T-helper 2 cell treated with Interferon-gamma antibody and Interleukin-4, amounts not matched to agents 5 μg/mL and 100 μg/mL, for 36 hours (primary cell): ENCODE results near the gene DNAJB2.
A peak's percentile ranks its signal among the peaks of the same experiment; 100 is the strongest.

ENCODE experiments used
- DNase-seq: peaks from one replicate; pipeline ENCODE4 v3.0.0; 2021; ENCODE audit warnings: low spot score
- H3K27ac Mint-ChIP-seq: one replicate; pipeline ENCODE4 v1.8.0; 2021; ENCODE audit warnings: mild to moderate bottlenecking, mixed read lengths
- H3K27me3 Mint-ChIP-seq: one replicate; pipeline ENCODE4 v1.8.0; 2021; ENCODE audit warnings: low read depth, mixed read lengths
- H3K36me3 Mint-ChIP-seq: one replicate; pipeline ENCODE4 v1.8.0; 2021; ENCODE audit warnings: low read depth, mixed read lengths
- H3K4me1 Mint-ChIP-seq: one replicate; pipeline ENCODE4 v1.8.0; 2021; ENCODE audit warnings: low read depth, mixed read lengths
- H3K4me3 Mint-ChIP-seq: one replicate; pipeline ENCODE4 v1.8.0; 2022; ENCODE audit warnings: mild to moderate bottlenecking, moderate library complexity, mixed read lengths
- H3K9me3 Mint-ChIP-seq: one replicate; pipeline ENCODE4 v1.8.0; 2021; ENCODE audit warnings: mixed read lengths

The DNAJB2 gene

GRCh38 chr2:219294356-219295351 lies 15.5 kb downstream of the DNAJB2 start:
- peaks cover 10% of the 10 kb centered on the region for H3K27me3 Mint-ChIP-seq
- peaks cover 13% of the 10 kb centered on the region for H3K4me1 Mint-ChIP-seq
- peak overlapping the region; percentile 81 for H3K4me3 Mint-ChIP-seq
- no peaks in the 10 kb centered on the region for H3K9me3 Mint-ChIP-seq
- peak overlapping the region; percentile 86 for H3K27ac Mint-ChIP-seq
- H3K36me3 Mint-ChIP-seq: no peaks in the 10 kb centered on the region
- DNase-seq: peak; percentile 86

- peaks cover 19% of the 10 kb centered on the region for H3K27me3 Mint-ChIP-seq
- H3K9me3 Mint-ChIP-seq: no peaks in the 10 kb centered on the region
- H3K4me3 Mint-ChIP-seq: no peak overlapping the region
- no peaks in the 10 kb centered on the region for H3K36me3 Mint-ChIP-seq
- H3K27ac Mint-ChIP-seq: no peak overlapping the region
- DNase-seq: no peak
- peaks cover 13% of the 10 kb centered on the region for H3K4me1 Mint-ChIP-seq
Measured at GRCh38 chr2:219296142-219296541, 17.0 kb downstream of the DNAJB2 start.

- H3K27me3 Mint-ChIP-seq: peaks cover 23% of the 10 kb centered on the region
- no peaks in the 10 kb centered on the region for H3K36me3 Mint-ChIP-seq
- no peak overlapping the region for H3K4me3 Mint-ChIP-seq
- H3K4me1 Mint-ChIP-seq: peaks cover 13% of the 10 kb centered on the region
- no peak for DNase-seq
- no peak overlapping the region for H3K27ac Mint-ChIP-seq
- no peaks in the 10 kb centered on the region for H3K9me3 Mint-ChIP-seq
Measured at GRCh38 chr2:219296631-219297391, 17.6 kb downstream of the DNAJB2 start.

- no peak overlapping the region for H3K27ac Mint-ChIP-seq
- no peak for DNase-seq
- H3K4me1 Mint-ChIP-seq: peaks cover 13% of the 10 kb centered on the region
- H3K36me3 Mint-ChIP-seq: no peaks in the 10 kb centered on the region
- H3K9me3 Mint-ChIP-seq: no peaks in the 10 kb centered on the region
- peaks cover 23% of the 10 kb centered on the region for H3K27me3 Mint-ChIP-seq
- H3K4me3 Mint-ChIP-seq: no peak overlapping the region
Measured at GRCh38 chr2:219297766-219298456, 18.7 kb downstream of the DNAJB2 start.

GRCh38 chr2:219298759-219299371 lies 19.7 kb downstream of the DNAJB2 start:
- peaks cover 29% of the 10 kb centered on the region for H3K27me3 Mint-ChIP-seq
- peaks cover 13% of the 10 kb centered on the region for H3K4me1 Mint-ChIP-seq
- no peaks in the 10 kb centered on the region for H3K36me3 Mint-ChIP-seq
- no peaks in the 10 kb centered on the region for H3K9me3 Mint-ChIP-seq
- peak; percentile 77 for DNase-seq
- no peak overlapping the region for H3K27ac Mint-ChIP-seq
- H3K4me3 Mint-ChIP-seq: no peak overlapping the region

- Mint-ChIP-seq H3K4me1 (peaks cover 9% of the 10 kb centered on the region), H3K9me3 (no peaks in the 10 kb centered on the region), H3K36me3 (no peaks in the 10 kb centered on the region), H3K27me3 (peaks cover 32% of the 10 kb centered on the region), H3K27ac (no peak overlapping the region), H3K4me3 (no peak overlapping the region)
- DNase-seq: no peak
Measured at GRCh38 chr2:219299372-219299760, 20.2 kb downstream of the DNAJB2 start.

- Mint-ChIP-seq H3K9me3 (no peaks in the 10 kb centered on the region), H3K27me3 (peaks cover 38% of the 10 kb centered on the region)
Measured at GRCh38 chr2:219300022-219300421, 20.9 kb downstream of the DNAJB2 start.

GRCh38 chr2:219302412-219302968 lies 23.3 kb downstream of the DNAJB2 start:
- Mint-ChIP-seq H3K27me3 (peaks cover 42% of the 10 kb centered on the region), H3K9me3 (no peaks in the 10 kb centered on the region)
- DNase-seq: no peak

More at GRCh38 chr2:219300022-219300421, 20.9 kb downstream of the DNAJB2 start:
- Mint-ChIP-seq H3K4me3 (no peak overlapping the region), H3K27ac (no peak overlapping the region), H3K36me3 (no peaks in the 10 kb centered on the region), H3K4me1 (peaks cover 8% of the 10 kb centered on the region)
- DNase-seq: no peak

GRCh38 chr2:219304223-219304622 lies 25.1 kb downstream of the DNAJB2 start:
- DNase-seq: no peak
- Mint-ChIP-seq H3K27me3 (peaks cover 49% of the 10 kb centered on the region), H3K9me3 (no peaks in the 10 kb centered on the region), H3K27ac (no peak overlapping the region), H3K4me1 (no peaks in the 10 kb centered on the region), H3K4me3 (no peak overlapping the region), H3K36me3 (no peaks in the 10 kb centered on the region)

More at GRCh38 chr2:219302412-219302968, 23.3 kb downstream of the DNAJB2 start:
- Mint-ChIP-seq H3K27ac (no peak overlapping the region), H3K4me1 (peaks cover 4% of the 10 kb centered on the region), H3K4me3 (no peak overlapping the region), H3K36me3 (no peaks in the 10 kb centered on the region)

- no peak for DNase-seq
- H3K27ac Mint-ChIP-seq: no peak overlapping the region
- H3K27me3 Mint-ChIP-seq: peaks cover 54% of the 10 kb centered on the region
- no peak overlapping the region for H3K4me3 Mint-ChIP-seq
- H3K9me3 Mint-ChIP-seq: no peaks in the 10 kb centered on the region
- no peaks in the 10 kb centered on the region for H3K36me3 Mint-ChIP-seq
- H3K4me1 Mint-ChIP-seq: no peaks in the 10 kb centered on the region
Measured at GRCh38 chr2:219306047-219306446, 26.9 kb downstream of the DNAJB2 start.

- Mint-ChIP-seq H3K27me3 (peaks cover 48% of the 10 kb centered on the region), H3K4me1 (no peaks in the 10 kb centered on the region), H3K9me3 (no peaks in the 10 kb centered on the region), H3K4me3 (no peak overlapping the region), H3K27ac (no peak overlapping the region), H3K36me3 (no peaks in the 10 kb centered on the region)
- DNase-seq: peak; percentile 59
Measured at GRCh38 chr2:219308142-219309101, 29.3 kb downstream of the DNAJB2 start.

- Mint-ChIP-seq H3K4me3 (no peak within 1 kb of the TSS), H3K27me3 (peaks cover 45% of the 10 kb centered on the region), H3K27ac (no peak within 1 kb of the TSS), H3K36me3 (no peaks in the 10 kb centered on the region), H3K4me1 (no peaks in the 10 kb centered on the region), H3K9me3 (no peaks in the 10 kb centered on the region)
- no peak for DNase-seq
Measured at GRCh38 chr2:219309278-219309677, 30.1 kb downstream of the DNAJB2 start, which contains the start of gene PTPRN. Gene PTPRN (minus strand): TSS chr2:219309401. CDS start chr2:219309332, 69 bp downstream.
